ENCODE measurements around the gene MYO5B.
A peak's percentile ranks its signal among the peaks of the same experiment; 100 is the strongest.

Gene MYO5B

GRCh38 chr18:49874238-49874637, 320.7 kb downstream of the MYO5B start:
- no peak for DNase-seq

- no peak for DNase-seq
These were observed 325.6 kb downstream of the MYO5B start for GRCh38 chr18:49869354-49869753.

- DNase-seq = no peak
These were observed 328.3 kb downstream of the MYO5B start for GRCh38 chr18:49866680-49867079.

- DNase-seq = no peak
These were observed 329.5 kb downstream of the MYO5B start for GRCh38 chr18:49865401-49865800.

GRCh38 chr18:49863769-49864621, 331.0 kb downstream of the MYO5B start:
- no peak for DNase-seq

GRCh38 chr18:49862656-49863385, 332.1 kb downstream of the MYO5B start:
- no peak for DNase-seq

GRCh38 chr18:49861659-49862058, 333.3 kb downstream of the MYO5B start:
- DNase-seq = no peak

GRCh38 chr18:49859725-49860124, 335.2 kb downstream of the MYO5B start:
- no peak for DNase-seq

GRCh38 chr18:49859021-49859359, 336.0 kb downstream of the MYO5B start:
- DNase-seq = no peak

- peak in 1 of 2 experiments; percentile 54 for DNase-seq
These were observed 336.5 kb downstream of the MYO5B start for GRCh38 chr18:49858309-49859020.

GRCh38 chr18:49857708-49858107, 337.2 kb downstream of the MYO5B start:
- DNase-seq = no peak

- no peak for DNase-seq
These were observed 338.5 kb downstream of the MYO5B start for GRCh38 chr18:49856496-49856895.

- DNase-seq = no peak
These were observed 339.1 kb downstream of the MYO5B start for GRCh38 chr18:49855711-49856415.

GRCh38 chr18:49854681-49855080, 340.3 kb downstream of the MYO5B start:
- DNase-seq = no peak

GRCh38 chr18:49853436-49853835, 341.5 kb downstream of the MYO5B start:
- DNase-seq = no peak

GRCh38 chr18:49853011-49853410, 341.9 kb downstream of the MYO5B start:
- DNase-seq = no peak

GRCh38 chr18:49851624-49852023, 343.3 kb downstream of the MYO5B start:
- DNase-seq = no peak

GRCh38 chr18:49850636-49851035, 344.3 kb downstream of the MYO5B start:
- DNase-seq = no peak

GRCh38 chr18:49849331-49850217, 345.4 kb downstream of the MYO5B start:
- DNase-seq = no peak

- DNase-seq = no peak
These were observed 346.8 kb downstream of the MYO5B start for GRCh38 chr18:49848115-49848514.

GRCh38 chr18:49847524-49847923, 347.4 kb downstream of the MYO5B start:
- DNase-seq = no peak

Measured in NCI-H1930 (cell line).